Measurements from ENCODE around the gene SH2D3A. TPM values are rescaled to one million over a fixed set of nuclear protein-coding genes. Genes with fewer than 3 reads are reported as not detected.

Gene SH2D3A
- total and polyA plus RNA-seq, 2 of the 4 experiments (the other 2 are of a cell fraction) = under 0.01 to 0.09 TPM

GRCh38 chr19:6730941-6731670 is 36.1 kb downstream of the SH2D3A start:
- H3K4me3 ChIP-seq (ENCODE audit: insufficient read depth, low read depth, low read length) = no peak overlapping the region
- ATAC-seq (ENCODE audit: low read depth) (no peak), DNase-seq (no peak)
- peaks cover 11% of the 10 kb centered on the region; the same call in 1 of the 2 replicates for H3K36me3 ChIP-seq (ENCODE audit: control insufficient read depth, insufficient read depth, low read length)
- H3K27me3 ChIP-seq (ENCODE audit: control insufficient read depth, insufficient read depth, low read length) = no peaks in the 10 kb centered on the region
- H3K18ac ChIP-seq (ENCODE audit: low read depth, low read length) = no peak overlapping the region
- peaks cover under 1% of the 10 kb centered on the region; the same call in 1 of the 2 replicates for H3K9me1 ChIP-seq (ENCODE audit: insufficient read depth, low read length)
- intact Hi-C loops (cut with micrococcal nuclease) = loop anchor here (10.0 kb wide), 1 partner anchor 334 kb away; the partner anchor contains the start of gene ZNF557
- ChIA-PET CTCF (no interaction called here), POLR2A (ENCODE audit: unreplicated experiment) (no interaction called here)
- no peak overlapping the region for H2BK20ac ChIP-seq (ENCODE audit: low read depth, low read length)
- in situ Hi-C loops (cut with MboI; ENCODE audit: low sequenced_read_pairs) = loop anchor here (10.0 kb wide), 2 partner anchors 134 to 216 kb away; no protein-coding TSS in a partner anchor
- H3K4ac ChIP-seq (ENCODE audit: low read depth, low read length) = no peak overlapping the region
- no peak overlapping the region for H3K9ac ChIP-seq (ENCODE audit: low read depth, low read length)
- TF ChIP-seq POLR2A (IDR thresholded peaks at IDR 0.05; ENCODE audit: low read depth, low read length) (no peak), CEBPB (IDR thresholded peaks at IDR 0.05; ENCODE audit: low read depth, low read length) (no peak), RFX5 (IDR thresholded peaks at IDR 0.05; ENCODE audit: low read depth, low read length) (no peak), CTCF (conservative IDR thresholded peaks at IDR 0.05; ENCODE audit: low read depth, low read length) (no peak), MAZ (IDR thresholded peaks at IDR 0.05; ENCODE audit: borderline replicate concordance, low read depth, low read length) (no peak), NFE2L2 (IDR thresholded peaks at IDR 0.05; ENCODE audit: low read depth, low read length) (no peak), BHLHE40 (IDR thresholded peaks at IDR 0.05; ENCODE audit: low read depth, low read length) (no peak), CHD1 (IDR thresholded peaks at IDR 0.05; ENCODE audit: low read depth, low read length) (no peak), RAD21 (IDR thresholded peaks at IDR 0.05; ENCODE audit: low read length) (no peak), MAFK (IDR thresholded peaks at IDR 0.05; ENCODE audit: low read depth, low read length) (no peak), SMC3 (IDR thresholded peaks at IDR 0.05; ENCODE audit: low read depth, low read length) (no peak), ELK1 (IDR thresholded peaks at IDR 0.05; ENCODE audit: borderline replicate concordance, low read depth, low read length) (no peak), FOS (IDR thresholded peaks at IDR 0.05; ENCODE audit: low read depth, low read length) (no peak), RCOR1 (IDR thresholded peaks at IDR 0.05; ENCODE audit: insufficient replicate concordance, low read length) (no peak), MXI1 (IDR thresholded peaks at IDR 0.05; ENCODE audit: borderline replicate concordance, low read depth, low read length) (no peak)
- no peak overlapping the region for H2BK120ac ChIP-seq (ENCODE audit: low read depth, low read length)
- no peak overlapping the region for H3K56ac ChIP-seq (ENCODE audit: extremely low read depth, insufficient read depth, low read length)
- no peak overlapping the region for H4K91ac ChIP-seq (ENCODE audit: insufficient read depth, low read depth, low read length)
- no peak overlapping the region for H4K8ac ChIP-seq (ENCODE audit: low read depth in 2 of 2, low read length in 2 of 2)
- H2BK15ac ChIP-seq (ENCODE audit: low read depth, low read length) = no peak overlapping the region
- H3K23ac ChIP-seq (ENCODE audit: low read depth, low read length) = no peak overlapping the region
- H4K20me1 ChIP-seq (ENCODE audit: insufficient read depth, low read length) = no peaks in the 10 kb centered on the region
- H3K4me2 ChIP-seq (ENCODE audit: low read depth, low read length) = no peak overlapping the region
- WGBS, 2 experiments (ENCODE audit: extremely low coverage in 2 of 2, insufficient read length in 1 of 2) = 88% methylated on average over 14 of the region's 30 CpGs; no CpG with 5 or more reads in 1 of the 2 experiments
- H2AFZ ChIP-seq (replicated peaks; ENCODE audit: low read length, poor library complexity) = no peak overlapping the region
- H3K79me1 ChIP-seq (ENCODE audit: low read depth in 1 of 2, low read length in 2 of 2) = peaks cover 0 to 17% of the 10 kb centered on the region in 2 experiments; a peak in 3 of 4 replicates
- dilution Hi-C loops (cut with HindIII; ENCODE audit: low sequenced_read_pairs, unreplicated experiment) = no loop called here
- H3K27ac ChIP-seq (ENCODE audit: insufficient read depth, low read length) = no peak overlapping the region
- 0 out of 2 replicates have a peak, but pooled peaks cover 1% of the 10 kb centered on the region for H3K4me1 ChIP-seq (ENCODE audit: control insufficient read depth, insufficient read depth, low read length)
- no peaks in the 10 kb centered on the region for H3K9me3 ChIP-seq (ENCODE audit: control insufficient read depth, insufficient read depth, low read length)
- H3K14ac ChIP-seq (replicated peaks; ENCODE audit: low read depth, low read length) = no peak overlapping the region
- H2BK5ac ChIP-seq (ENCODE audit: low read depth, low read length, poor library complexity, severe bottlenecking) = no peak overlapping the region
- BruUV-seq (replicated peaks) = no TSS peak
- H2AK5ac ChIP-seq (ENCODE audit: low read depth, low read length) = no peak overlapping the region
- no peak overlapping the region for H4K5ac ChIP-seq (ENCODE audit: low read depth, low read length)
- H2AK9ac ChIP-seq (replicated peaks; ENCODE audit: low read depth, low read length, poor library complexity) = no peak overlapping the region

Measured in IMR-90 (cell line).